GM19397 (cell line): ENCODE measurements around the gene IPPK.
"Not testable (repeated sequence)": the region's sequence is repeated elsewhere in the genome, so short reads cannot be mapped to it uniquely, and the experiment has no call there.

Experiments
- ATAC-seq: cut with Tn5 transposase; IDR thresholded peaks from one replicate; pipeline ENCODE4 v1.9.1; 2021; ENCODE audit warnings: mild to moderate bottlenecking, moderate library complexity; ENCODE audit not compliant: unreplicated experiment

IPPK gene

DNA sequence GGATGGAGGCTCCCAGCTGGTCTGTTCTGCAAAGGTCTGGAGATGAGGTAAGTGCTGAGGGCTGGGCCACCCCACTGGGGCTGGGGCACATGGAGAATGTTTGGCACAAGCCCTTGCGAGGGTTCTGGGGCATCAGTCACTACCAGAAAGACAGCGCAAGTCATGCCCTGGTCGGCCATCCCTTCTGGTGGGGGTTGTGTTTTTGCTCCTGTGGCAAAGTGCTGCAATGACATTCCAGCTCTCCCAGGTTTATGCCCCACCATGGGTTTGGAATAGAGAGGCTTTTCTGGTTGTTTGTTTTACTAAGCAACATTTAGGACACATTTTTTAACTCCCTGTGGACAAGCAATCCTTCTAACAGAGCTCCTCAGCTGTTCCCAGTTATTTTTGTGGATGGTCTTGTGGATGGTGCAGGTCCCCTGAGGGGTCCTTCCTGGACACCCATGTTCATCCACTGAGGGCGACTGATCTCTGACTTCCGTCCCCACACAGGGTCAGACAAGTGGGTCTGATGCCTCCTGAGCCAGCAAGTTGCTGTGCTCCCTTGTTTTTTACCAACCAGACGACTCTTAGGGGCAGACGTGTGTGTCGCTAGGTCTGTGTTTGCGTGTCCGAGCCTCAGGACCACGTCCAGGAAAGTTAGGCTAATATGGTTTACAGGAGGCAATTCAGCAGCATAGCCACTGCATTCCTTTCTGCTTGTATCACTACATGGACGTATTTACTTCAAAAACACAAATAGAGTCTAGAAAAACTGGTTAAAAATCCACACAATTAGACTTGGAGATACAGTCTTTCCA is 69.3 kb downstream of the IPPK start:
- ATAC-seq: no peak

DNA sequence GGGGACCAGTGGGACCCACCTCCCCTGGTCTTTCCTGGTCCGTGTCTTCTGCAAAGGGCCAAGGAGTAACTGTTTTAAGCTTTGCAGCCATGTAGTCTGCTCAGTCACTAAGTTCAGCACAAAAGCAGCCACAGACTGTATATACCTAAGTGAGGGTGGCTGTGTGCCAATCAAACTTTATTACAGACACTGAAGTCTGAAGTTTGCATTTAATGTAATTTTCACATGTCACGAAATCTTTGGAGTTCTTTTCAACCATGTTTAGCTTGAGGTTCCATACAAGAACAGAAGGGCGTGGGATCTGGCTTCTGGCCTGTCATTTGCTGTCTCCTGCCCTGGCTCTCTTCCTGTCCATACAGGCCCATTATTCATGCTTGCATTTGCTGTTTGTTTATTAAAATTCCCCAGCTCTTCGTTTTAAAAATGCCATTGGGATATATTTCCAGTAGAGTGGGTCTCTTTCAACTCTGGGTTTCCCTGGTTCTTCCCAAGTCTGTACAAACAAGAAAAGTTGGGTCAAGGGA is 69.9 kb downstream of the IPPK start:
- ATAC-seq: no peak

DNA sequence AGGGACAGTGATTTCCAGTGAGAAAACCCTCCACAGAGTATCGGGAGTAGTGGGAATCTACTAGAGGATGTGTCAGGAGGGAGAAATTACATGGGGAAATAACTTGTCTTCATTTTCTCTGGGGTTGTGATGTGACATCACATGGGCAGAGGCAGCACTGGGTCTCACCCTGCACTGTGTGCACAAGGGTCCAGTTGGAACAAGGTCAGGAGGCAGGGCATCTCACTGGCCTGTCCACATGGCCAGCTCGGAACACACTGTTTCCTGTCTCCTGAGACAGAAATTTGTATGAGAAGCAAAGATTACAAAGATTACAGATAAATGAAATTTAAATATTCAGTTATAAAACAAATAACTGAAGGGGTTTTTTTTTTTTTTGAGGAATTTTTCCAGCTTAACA is 71.5 kb downstream of the IPPK start:
- ATAC-seq: no peak

DNA sequence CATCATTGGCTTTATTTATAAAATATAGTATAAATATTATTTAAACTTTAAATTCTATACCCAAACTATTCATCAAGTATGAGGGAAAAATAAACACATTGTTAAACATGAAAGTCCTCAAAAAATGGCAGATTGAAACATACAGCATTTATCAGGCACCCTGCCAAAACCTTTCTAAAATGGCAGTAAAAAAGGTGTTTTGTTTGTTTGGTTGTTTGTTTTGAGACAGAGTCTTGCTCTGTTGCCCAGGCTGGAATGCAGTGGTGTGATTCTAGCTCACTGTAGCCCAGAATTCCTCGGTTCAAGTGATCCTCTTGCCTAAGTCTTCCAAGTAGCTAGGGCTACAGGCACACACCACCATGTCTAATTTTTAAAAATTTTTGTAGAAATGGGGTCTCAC is 74.0 kb downstream of the IPPK start:
- ATAC-seq: no peak

DNA sequence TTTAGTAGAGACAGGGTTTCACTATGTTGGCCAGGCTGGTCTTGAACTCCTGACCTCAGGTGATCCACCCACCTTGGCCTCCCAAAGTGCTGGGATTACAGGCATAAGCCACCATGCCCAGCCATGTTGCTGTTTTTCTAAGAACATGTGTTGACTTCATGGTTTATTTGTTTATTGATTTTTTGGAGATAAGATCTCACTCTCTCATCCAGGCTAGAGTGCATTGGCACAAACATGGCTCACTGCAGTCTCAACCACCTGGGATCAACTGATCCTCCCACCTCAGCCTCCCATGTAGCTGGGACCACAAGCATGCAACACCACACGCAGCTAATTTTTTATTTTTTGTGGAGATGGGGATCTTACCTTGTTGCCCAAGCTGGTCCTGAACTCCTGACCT is 74.9 kb downstream of the IPPK start:
- not testable (repeated sequence) for ATAC-seq

DNA sequence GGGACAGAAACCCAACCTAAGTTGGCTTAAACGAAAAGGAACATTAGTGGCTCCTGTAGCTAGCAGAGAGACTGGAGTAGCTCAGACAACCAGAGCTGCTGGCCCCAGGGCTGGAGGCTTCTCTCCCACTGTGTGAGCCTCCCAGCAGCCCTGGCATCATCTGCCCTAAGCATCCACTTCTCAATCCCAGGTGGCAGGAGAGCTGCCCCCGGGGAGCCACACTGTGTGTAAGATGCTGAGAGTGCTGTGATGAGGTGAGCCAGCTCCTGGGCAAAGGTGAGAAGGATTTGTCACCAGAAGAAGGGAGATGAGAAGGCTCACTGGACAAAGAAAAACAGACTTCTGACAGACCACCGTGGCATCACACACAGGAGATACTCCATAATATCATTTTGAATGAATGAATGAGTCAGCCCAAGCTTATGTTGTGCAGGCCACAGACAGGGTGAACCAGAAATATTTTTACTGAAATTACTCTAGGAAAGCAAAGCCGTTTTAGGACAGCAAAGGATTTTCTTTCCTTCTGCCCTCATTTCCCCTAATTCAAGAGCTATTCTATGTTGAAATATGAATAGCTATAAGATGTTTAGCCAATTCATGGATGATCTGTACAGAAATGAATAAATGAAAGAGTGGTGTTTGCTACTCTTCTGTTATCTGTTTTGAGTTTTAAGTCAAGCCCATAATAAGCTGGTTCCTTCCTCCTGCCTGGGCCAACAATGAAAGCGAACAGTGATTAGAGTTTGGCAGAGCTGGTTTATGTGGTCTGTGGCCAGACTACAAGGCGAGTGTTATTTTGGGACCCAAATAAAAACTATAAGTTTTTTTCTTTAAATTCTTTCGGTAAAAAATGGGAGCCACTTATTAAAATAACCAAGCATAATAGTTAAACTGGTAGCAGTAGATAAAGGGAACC is 76.7 kb downstream of the IPPK start:
- no peak for ATAC-seq

DNA sequence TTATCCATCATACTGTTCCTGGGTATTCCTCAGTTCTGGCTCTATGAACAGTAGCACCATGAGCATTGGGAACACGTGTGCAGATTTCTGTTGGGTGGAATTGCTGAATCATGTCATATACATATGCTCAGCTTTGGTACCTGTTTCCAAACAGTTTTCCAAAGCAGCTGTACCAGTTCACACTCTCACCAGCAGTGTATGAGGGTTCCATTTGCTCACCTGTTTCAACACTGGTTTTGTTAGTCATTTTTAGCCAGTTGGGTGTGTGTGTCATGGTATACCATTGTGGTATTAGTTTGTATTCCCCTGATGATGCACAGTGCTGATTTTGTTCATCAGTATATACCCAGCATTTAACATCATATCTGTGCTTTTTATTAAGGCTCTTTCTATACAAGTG is 77.4 kb downstream of the IPPK start:
- ATAC-seq: no peak

DNA sequence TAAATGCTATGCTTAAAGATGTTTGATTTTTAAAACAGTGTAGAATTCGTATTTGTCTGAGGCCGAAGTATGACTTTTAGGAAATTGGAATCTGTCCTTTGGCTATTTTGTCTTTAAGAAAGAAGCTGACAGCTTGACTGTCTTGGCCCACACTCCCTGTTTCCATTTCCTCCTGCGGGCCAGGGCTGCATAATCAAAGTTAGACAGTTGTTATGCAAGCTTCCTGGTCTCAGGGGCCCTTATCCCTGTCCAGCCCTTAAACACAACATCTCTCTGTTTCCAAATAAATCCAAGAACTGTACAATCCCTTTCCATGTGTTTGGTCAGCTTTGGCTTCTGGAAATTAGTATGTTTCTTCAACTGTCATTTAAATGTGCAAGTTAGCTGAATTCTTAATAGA is 79.6 kb downstream of the IPPK start:
- ATAC-seq: no peak

DNA sequence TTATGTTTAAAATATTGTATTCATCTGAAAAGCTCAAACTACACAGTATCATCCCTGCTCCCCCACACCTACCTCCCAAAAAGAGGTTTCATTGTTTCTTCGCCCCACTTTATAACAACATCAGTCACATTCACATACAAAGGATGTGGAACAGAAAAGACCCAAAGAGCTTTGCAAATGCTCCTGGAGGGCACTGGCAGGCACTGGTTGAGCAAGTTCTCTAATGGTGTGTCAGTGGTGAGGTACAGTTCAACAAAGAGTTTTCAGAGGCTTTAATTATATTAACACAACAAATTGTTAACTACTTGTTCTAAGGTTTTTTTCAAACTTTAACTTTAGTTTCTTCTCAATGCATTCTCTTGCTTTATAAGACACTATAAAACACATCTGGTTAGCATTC is 80.0 kb downstream of the IPPK start:
- ATAC-seq: no peak

DNA sequence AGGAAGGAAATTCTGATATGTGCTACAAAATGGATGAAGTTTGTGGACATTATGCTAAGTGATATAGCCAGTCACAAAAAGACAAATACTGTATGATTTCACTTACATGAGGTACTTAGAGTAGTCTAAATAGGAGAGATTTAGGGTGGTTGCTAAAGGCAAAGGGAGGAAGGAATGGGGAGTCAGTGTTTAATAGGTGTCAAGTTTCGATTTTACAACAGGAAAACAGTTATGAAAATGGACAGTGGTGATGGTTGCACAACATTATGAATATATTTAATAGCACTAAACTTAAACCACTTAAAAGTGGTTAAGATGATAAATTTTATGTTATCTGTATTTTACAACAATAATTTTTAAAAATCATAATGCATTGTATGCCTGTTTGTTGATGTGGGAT is 93.8 kb downstream of the IPPK start:
- ATAC-seq: no peak

DNA sequence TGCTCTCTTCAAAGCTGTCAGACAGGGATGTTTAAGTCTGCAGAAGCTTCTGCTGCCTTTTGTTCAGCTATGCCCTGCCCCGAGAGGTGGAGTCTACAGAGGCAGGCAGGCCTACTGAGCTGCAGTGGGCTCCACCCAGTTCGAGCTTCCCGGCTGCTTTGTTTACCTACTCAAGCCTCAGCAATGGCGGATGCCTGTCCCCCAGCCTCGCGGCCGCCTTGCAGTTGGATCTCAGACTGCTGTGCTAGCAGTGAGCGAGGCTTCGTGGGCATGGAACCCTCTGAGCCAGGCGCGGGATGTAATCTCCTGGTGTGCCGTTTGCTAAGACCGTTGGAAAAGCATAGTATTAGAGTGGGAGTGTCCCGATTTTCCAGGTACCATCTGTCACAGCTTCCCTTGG is 96.3 kb downstream of the IPPK start:
- ATAC-seq: not testable (repeated sequence)

DNA sequence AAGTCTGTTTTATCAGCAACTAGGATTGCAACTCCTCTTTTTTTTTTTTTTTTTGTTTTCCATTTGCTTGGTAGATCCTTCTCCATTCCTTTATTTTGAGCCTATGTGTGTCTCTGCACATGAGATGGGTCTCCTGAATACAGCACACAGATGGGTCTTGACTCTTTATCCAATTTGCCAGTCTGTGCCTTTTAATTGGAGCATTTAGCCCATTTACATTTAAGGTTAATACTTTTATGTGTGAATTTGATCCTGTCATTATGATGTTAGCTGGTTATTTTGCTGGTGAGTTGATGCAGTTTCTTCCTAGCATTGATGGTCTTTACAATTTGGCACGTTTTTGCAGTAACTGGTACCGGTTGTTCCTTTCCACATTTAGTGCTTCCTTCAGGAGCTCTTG is 98.1 kb downstream of the IPPK start:
- ATAC-seq: not testable (repeated sequence)

DNA sequence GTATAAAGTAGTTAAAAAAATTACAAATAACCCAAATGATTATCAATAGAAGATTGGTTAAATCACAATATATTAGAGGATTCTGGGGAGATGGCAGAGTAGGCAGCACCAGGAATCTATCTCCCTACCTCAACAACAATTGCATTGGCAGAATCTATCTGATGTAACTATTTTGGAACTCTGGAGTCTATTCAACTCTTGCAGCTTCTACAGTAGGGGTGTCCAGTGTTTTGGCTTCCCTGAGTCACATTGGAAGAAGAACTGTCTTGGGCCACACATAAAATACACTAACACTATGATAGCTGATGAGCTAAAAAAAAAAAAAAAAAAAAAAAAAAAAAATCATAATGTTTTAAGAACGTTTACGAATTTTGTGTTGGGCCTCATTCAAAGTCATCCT is 104.9 kb downstream of the IPPK start:
- no peak for ATAC-seq

DNA sequence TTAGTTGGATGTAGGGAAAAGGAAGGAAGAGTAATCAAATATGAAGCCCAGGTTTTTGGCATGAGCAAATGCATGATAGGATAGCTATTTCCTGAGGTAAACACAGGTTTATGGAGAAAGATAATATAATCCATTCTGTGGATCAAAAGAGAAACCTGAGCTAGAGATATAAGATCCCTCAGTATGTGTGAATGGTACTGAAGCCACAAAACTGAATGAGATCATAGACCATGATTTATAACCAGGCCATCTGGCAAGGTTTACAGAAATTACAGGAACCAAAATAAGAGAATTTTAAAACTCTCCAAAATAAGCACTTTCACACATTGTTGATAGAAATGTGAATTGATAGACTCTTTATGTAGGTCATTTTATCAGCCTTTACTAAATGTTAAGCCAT is 105.4 kb downstream of the IPPK start:
- no peak for ATAC-seq
